BE2C (cell line): ENCODE results near the gene INPP4B.

Source experiments
- DNase-seq: peaks from one replicate; pipeline ENCODE4 v3.0.0-alpha.2; 2020
- H3K27me3 ChIP-seq: fragments of 250-450 bp; sonication (Bioruptor Pico); 2 replicates; pipeline ENCODE4 v1.5.1; 2020; ENCODE audit warnings: mild to moderate bottlenecking
- H3K36me3 ChIP-seq: fragments of 250-450 bp; sonication (Bioruptor Pico); 2 replicates; pipeline ENCODE4 v1.5.1; 2020; ENCODE audit warnings: mild to moderate bottlenecking
- H3K4me1 ChIP-seq: fragments of 250-450 bp; sonication (Bioruptor Pico); 2 replicates; pipeline ENCODE4 v1.5.1; 2020
- H3K4me3 ChIP-seq: 2 replicates; pipeline ENCODE4 v1.5.1; 2011; ENCODE audit warnings: low read depth, low read length
- H3K9me3 ChIP-seq: fragments of 250-450 bp; sonication (Bioruptor Pico); 2 replicates; pipeline ENCODE4 v1.5.1; 2020
- CTCF ChIP-seq: IDR thresholded peaks from 2 replicates; pipeline ENCODE4 v1.5.1; 2012; ENCODE audit warnings: mild to moderate bottlenecking, low read depth, low read length

The INPP4B gene

DNA sequence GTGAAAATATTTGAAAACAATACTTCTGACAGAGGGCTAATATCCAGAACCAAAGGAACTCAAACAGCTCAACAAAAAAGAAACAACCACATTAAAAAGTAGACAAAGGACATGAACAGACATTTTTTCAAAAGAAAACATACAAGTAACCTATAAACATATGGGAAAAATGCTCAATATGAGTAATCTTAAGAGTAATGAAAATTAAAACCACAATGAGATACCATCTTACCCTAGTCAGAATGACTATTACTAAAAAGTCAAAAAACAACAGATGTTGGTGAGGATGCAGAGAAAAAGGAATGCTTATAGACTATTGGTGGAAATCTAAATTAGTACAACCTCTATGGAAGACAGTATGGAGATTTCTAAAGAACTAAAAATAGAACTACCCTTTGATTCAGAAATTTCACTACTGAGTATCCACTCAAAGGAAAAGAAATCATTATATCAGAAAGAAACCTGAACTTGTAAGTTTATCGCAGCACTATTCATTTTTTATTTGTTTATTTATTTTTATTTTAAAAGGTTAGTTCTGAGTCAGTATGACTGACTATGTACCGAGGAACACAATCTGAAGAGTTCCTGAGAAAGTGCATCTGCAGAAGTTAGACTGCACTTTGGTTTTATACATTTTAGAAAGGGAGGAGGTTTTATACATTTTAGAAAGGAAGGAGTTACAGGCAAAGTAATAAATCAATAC, 231.3 kb downstream of the INPP4B start:
- DNase-seq = no peak
- H3K9me3 ChIP-seq = no peaks in the 10 kb centered on the region
- TF ChIP-seq CTCF = no peak
- H3K36me3 ChIP-seq = no peaks in the 10 kb centered on the region
- H3K4me1 ChIP-seq = no peaks in the 10 kb centered on the region
- H3K4me3 ChIP-seq = no peak overlapping the region
- no peaks in the 10 kb centered on the region for H3K27me3 ChIP-seq

DNA sequence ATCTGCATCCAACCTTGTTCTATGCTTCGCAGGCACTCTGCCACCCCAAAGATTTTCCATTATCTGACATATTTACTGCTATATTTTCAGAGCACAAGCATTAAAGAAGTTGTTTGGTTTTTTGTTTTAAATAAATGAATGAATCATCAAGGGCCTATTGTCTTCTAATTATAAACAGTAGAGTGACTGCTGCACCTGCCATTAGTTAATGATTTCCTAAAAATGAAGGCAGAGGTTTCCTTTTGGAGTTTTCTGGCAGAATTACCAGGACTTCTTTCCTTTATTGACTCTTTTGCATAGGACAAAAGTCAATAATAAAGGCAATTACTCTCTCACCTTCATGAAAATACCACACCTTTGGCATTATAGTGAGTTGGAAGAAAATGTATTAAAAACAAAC, 238.1 kb downstream of the INPP4B start:
- Histone ChIP-seq H3K36me3 (no peaks in the 10 kb centered on the region), H3K27me3 (no peaks in the 10 kb centered on the region), H3K4me1 (no peaks in the 10 kb centered on the region), H3K4me3 (no peak overlapping the region), H3K9me3 (no peaks in the 10 kb centered on the region)
- TF ChIP-seq CTCF = no peak
- no peak for DNase-seq

- Histone ChIP-seq H3K4me1 (no peaks in the 10 kb centered on the region), H3K36me3 (no peaks in the 10 kb centered on the region), H3K9me3 (no peaks in the 10 kb centered on the region), H3K27me3 (no peaks in the 10 kb centered on the region), H3K4me3 (no peak overlapping the region)
- no peak for DNase-seq
- TF ChIP-seq CTCF = no peak
These were observed 245.1 kb downstream of the INPP4B start for GRCh38 chr4:142600952-142601351.

- H3K27me3 ChIP-seq = no peaks in the 10 kb centered on the region
- no peak overlapping the region for H3K4me3 ChIP-seq
- H3K9me3 ChIP-seq = no peaks in the 10 kb centered on the region
- no peaks in the 10 kb centered on the region for H3K4me1 ChIP-seq
- TF ChIP-seq CTCF = no peak
- H3K36me3 ChIP-seq = no peaks in the 10 kb centered on the region
- no peak for DNase-seq
These were observed 248.0 kb downstream of the INPP4B start for GRCh38 chr4:142598132-142598531.

DNA sequence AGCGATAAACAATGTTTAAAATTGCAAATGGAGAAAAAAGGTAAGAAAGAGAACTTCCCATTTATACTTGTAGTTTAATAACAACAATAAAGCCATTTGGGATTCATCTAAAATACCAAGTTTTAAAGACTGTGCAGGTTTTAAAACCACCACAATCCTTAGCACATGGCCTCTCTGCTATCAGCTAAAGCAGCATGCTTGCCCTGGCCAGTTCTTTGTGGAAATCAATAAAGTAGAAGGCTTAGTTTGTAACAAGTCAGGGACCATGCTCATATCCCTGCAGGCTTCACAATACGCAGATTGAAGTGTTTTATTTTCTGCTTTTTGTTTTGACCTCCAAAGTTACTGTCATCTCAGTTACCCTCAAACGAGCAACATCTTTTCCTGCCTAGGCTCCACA, 249.5 kb downstream of the INPP4B start:
- no peak overlapping the region for H3K4me3 ChIP-seq
- no peaks in the 10 kb centered on the region for H3K27me3 ChIP-seq
- TF ChIP-seq CTCF = no peak
- no peaks in the 10 kb centered on the region for H3K4me1 ChIP-seq
- H3K36me3 ChIP-seq = no peaks in the 10 kb centered on the region
- no peaks in the 10 kb centered on the region for H3K9me3 ChIP-seq
- DNase-seq = no peak

DNA sequence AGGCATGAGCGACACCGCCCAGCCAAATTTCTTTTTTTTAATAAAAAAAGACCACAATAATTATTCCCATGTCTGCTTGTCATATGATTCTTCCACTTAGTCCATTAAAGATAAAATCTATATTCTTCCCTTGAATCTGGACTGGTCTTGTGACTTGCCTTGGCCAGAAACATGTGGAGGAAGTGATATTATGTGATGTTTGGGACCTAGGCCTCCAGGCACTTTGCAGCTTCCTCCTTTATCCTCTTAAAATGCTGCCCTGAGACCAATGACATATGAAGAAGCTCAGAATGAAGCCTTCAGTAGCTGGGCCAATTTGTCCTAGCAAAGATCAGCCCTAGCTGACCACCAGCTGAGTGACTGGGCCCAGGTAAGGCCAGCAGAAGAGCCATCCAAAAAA, 250.0 kb downstream of the INPP4B start:
- no peak for DNase-seq
- no peaks in the 10 kb centered on the region for H3K36me3 ChIP-seq
- no peak for TF ChIP-seq CTCF
- H3K9me3 ChIP-seq = no peaks in the 10 kb centered on the region
- no peaks in the 10 kb centered on the region for H3K4me1 ChIP-seq
- H3K27me3 ChIP-seq = no peaks in the 10 kb centered on the region
- no peak overlapping the region for H3K4me3 ChIP-seq
